NCI-H2107 (cell line): ENCODE measurements around the gene DCLK1.
"Not testable (repeated sequence)": the region's sequence is repeated elsewhere in the genome, so short reads cannot be mapped to it uniquely, and the experiment has no call there.

ENCODE experiments used
- DNase-seq: peaks from one replicate; lab custom pipeline; 2025; lab: John Stamatoyannopoulos, UW

DCLK1 gene

DNA sequence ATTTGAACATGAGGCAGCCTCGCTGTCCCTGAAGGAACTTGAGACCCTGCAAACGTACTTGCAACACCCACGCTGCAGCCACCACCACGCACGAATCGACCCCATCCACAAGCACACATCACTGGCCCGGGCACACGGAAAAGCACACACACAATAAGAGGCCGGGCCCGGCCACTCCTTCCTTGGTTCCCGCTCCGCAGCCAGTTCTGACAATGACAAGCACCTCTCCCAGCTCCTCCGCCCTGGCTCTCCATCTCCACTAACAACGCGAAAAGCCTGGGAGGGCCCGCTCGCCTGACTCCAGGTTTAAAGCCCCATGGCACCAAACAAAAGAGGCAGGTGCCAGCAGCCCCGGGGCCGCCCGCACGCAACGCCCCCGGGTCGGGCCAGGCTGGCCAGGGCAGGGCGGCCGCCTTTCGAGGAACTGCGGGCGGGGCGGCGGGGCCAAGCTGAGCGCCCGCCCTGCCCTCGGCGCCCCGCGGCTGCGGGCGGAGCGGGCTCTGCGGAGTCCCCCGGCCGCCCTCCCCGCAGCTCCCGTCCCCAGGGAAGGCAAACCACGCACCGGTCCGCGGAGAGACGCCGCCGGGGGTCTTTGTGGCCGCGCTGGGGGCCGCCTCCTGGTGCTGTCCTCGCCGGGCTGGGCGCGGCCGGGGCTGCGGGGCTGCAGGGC, 495 bp downstream of the DCLK1 start:
- DNase-seq = no peak

DNA sequence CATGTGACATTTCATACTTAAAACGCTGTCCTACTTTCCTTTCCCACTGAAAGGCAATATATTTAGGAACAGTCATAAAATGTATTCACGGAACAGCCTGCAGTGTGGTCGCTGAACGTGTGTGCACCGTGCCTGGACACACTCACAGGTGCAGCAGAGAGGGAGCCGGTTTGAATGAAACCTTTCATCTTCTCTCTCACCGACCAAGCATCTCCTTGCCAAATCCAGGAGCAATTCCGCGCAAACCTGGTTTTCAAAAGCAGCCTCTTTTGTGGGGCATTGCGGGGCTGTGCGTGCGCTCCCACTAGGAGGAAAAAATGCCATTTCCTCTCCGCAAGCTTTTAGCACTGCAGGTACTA, 1.0 kb downstream of the DCLK1 start:
- DNase-seq = no peak

GRCh38 chr13:36129539-36129938, 1.6 kb downstream of the DCLK1 start:
- no peak for DNase-seq

GRCh38 chr13:36126491-36126890, 4.7 kb downstream of the DCLK1 start:
- no peak for DNase-seq

DNA sequence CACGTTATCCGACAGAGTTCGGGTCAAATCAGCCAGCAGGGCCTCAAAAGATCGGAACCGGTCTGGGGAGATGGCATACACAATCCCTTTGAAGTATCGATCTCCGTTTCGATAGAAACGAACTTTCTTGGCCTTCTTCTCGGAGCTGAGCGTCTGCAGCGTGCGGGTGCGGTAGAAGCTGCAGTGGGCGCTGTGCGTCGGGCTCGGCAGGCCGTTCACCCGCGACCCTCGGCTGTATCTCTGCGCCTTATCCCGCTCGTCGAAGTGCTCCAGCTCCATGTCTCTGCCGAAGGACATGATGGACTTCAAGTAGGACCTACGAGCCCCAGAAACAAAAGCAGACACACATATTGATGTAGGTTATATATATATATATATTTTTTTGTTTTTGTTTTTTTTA, 5.3 kb downstream of the DCLK1 start:
- no peak for DNase-seq

DNA sequence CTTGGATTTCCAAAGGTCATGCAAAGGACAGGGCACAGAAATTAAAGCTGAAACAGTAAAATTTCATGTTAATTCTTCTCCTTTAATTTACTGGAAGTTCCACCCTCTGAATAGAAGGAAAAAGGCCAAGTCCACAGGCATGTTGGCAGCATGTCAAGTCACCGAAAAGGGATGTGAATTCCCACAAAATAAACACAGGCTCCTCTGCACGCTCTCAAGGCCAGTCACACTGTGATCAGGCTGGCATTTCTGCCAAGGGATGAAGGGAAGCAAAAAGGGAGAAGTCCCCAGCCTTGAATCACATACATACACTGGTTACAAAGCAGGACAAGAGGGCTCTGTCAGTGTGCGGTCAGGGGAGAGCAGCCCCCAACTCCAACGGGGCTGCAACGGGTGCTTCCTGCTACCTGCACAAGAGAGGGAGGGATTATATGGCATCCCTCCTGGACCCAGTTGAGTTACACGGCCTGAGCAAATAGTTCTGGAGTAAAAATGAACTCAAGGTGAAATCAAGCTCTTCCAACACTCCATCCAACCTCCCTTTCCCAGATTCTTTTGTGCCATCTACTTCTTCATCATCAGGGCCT, 6.9 kb downstream of the DCLK1 start:
- DNase-seq = no peak

DNA sequence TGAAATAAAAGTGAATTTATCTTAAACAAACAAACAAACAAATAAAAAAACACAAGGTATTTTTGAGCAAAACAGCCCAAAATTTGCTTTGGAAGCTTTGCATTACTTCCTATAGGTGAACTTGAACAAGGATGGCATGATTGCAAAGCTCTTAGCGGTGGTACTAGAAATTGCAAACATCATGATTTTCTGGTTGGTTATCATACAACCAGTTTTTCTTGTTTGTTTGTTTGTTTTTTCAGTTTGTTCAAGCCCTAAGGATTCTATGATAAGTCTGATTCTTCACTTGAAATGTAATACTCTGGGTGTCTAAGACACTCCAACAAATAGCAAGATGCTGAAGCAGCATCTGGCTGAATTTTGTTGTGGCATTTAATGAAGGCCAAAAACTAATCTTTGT, 15.9 kb downstream of the DCLK1 start:
- DNase-seq = no peak

GRCh38 chr13:36114233-36114632, 16.9 kb downstream of the DCLK1 start:
- DNase-seq = no peak

DNA sequence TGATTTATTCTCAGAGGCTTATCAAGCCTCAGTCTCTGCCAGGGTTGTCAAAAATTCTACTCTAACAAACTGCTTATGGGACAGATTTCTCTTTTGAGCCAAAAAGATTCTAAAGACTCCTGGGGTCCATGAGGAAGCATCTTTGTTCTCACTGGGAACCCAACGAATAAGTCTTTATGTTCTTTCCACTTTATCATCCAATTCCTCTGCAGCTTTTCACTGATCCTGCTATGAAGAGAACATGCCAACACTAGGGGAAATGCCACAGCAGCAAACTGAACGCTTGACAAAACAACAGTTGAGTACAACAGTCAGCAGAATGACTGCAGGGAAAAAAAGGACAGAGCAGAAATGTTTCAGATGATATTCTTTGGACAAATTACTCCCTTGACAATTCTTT, 22.2 kb downstream of the DCLK1 start:
- no peak for DNase-seq

DNA sequence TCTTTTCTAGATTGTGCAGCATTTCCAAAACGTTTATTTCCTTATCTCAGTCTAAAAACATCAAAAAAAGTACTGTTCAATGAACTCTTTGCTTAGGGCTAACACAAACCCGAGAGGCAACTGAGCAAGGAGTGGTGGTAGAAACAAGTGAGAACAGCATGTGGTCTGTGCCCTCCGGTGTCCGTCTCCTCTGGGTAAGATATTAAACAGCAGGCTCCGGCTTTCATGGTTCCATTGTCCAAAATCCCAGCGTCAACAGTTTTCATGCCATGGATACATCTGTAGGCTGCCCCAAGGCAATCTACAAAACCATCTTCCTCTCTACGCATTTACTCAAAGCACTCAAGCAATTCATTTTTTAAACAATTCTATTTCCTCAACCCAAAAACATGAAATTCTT, 22.8 kb downstream of the DCLK1 start:
- DNase-seq = no peak

DNA sequence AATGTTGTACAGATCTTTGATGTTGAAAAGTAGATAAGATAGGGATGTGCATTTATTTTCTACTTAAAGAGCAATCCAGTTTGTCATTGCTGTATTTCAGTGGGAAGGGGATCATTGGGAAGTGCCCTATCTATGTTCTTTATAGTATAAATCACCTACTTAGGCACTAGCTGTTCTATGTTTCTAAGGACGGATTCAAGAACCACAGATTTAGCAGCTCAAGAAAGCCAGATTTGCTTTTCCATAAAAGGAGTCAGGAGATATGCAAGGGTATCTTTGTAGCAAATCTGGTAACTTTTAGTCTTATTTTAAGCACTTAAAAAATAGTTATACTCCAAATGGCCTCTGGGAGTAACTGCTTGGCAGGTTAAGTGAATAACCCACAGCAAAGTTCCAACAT, 23.7 kb downstream of the DCLK1 start:
- DNase-seq = no peak

DNA sequence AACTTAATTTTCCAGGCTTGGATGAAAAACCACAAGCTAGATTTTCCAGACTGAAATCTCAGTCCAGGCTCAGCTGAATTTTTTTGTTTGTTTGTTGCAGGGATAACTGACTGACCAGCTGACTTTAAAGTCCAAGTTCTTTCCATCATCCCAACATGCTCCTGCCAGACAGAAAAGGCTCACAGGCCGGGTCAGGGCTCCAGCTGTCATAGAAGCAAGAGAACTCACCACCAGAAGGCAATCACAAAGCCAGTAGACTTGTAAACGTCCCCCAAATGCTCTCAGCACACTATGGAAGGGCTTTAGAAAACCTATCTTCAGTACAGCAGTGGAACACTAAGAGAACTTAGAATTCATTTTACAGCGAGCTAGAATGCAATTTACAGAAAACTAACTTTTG, 25.5 kb downstream of the DCLK1 start:
- no peak for DNase-seq

- no peak for DNase-seq
Measured at GRCh38 chr13:36102721-36103120, 28.5 kb downstream of the DCLK1 start.

DNA sequence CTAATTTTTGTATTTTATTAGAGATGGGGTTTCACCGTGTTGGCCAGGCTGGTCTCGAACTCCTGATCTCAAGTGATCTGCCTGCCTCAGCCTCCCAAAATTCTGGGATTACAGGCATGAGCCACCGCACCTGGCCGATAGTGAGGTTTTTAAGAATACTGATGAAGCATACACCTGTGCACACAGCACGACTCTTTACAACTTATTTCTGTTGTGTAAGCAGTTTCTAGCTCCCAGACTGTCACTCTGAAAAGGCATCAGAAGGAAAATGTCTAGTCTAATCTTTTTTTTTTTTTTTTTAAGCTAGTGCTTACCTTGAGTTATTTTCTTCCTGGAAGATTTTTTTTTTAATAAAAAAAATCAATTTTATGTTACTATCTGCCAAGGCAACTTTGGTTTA, 29.3 kb downstream of the DCLK1 start:
- DNase-seq = not testable (repeated sequence)

GRCh38 chr13:36101157-36101556, 30.0 kb downstream of the DCLK1 start:
- DNase-seq = no peak

- DNase-seq = no peak
Measured at GRCh38 chr13:36098080-36098479, 33.1 kb downstream of the DCLK1 start.

- DNase-seq = no peak
Measured at GRCh38 chr13:36096461-36097416, 34.4 kb downstream of the DCLK1 start.

DNA sequence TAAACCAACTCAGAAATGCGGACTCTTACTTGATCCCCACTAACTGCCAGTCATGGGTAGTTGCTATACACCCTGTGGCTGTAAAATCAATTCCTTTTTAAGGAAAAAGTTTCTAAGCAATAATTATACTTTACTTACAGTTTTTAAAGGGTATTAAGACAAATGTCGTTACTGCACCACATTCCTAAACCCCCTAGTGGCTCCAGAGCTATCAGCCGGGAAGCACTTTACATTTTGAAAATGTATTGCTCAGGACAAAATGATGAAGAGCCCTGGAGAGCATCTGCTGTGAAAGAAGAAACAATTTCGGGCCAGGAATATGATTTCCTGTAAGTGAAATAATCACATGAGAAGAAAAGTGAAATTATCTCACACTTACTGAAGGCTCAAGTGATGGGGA, 36.7 kb downstream of the DCLK1 start:
- DNase-seq = no peak

- DNase-seq = no peak
Measured at GRCh38 chr13:36090592-36090991, 40.6 kb downstream of the DCLK1 start.

GRCh38 chr13:36089130-36089647, 42.0 kb downstream of the DCLK1 start:
- no peak for DNase-seq

DNA sequence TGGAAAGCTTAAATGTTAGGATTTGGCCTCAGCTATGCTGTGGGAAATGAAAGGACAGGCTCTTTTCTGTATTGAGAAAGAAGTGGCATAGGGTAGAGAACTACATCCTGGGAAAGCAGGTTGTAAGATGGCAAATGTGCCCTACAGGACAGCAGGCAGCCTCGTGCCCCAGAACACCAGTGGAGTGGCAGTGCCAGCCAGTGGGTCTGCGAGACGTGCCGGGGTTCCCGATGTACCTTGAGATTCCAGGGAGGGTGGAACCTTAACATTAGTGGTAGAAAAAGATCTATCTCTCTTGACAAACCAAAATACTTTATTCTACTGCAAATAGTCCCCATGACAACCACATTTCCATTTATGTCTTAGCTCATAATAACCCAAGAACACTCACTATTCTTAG, 42.7 kb downstream of the DCLK1 start:
- no peak for DNase-seq

- no peak for DNase-seq
Measured at GRCh38 chr13:36088001-36088400, 43.2 kb downstream of the DCLK1 start.

DNA sequence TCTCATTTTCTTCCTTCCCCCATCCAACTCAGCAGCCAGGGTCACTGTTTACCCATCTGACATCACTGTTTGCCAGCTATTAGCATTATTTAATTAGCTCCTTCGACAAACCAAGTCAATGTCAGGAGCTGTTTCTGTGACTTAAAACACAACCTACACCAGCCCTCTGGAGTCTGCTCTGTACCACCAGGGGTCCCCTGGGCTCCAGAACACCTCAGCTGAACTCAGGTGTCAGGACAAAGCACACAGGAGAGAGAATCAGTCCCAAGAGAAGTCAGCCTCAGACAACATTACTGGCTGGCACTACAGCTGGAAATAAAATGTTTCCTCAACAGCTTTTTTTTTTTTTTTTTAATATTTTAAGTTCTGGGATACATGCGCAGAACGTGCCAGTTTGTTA, 45.1 kb downstream of the DCLK1 start:
- no peak for DNase-seq
